ENCODE results near the gene PSORS1C2.
A peak's percentile ranks its signal among the peaks of the same experiment; 100 is the strongest.

- no peak for TF ChIP-seq CTCF (IDR thresholded peaks at IDR 0.05)
- TF ChIP-seq POLR2A (IDR thresholded peaks at IDR 0.05): peak in 1 of 3 donors; percentile 24
These were observed 48.9 kb upstream of the PSORS1C2 start for GRCh38 chr6:31187780-31188194.

Measured in body of pancreas (tissue), 4 donors.